COLO668 (cell line): ENCODE data around the gene CDC37.
"Not testable (repeated sequence)": the region's sequence is repeated elsewhere in the genome, so short reads cannot be mapped to it uniquely, and the experiment has no call there.

Experiments
- DNase-seq: peaks from one replicate; lab custom pipeline; 2025; ENCODE audit not compliant: unreplicated experiment; lab: John Stamatoyannopoulos, UW

CDC37 gene

DNA sequence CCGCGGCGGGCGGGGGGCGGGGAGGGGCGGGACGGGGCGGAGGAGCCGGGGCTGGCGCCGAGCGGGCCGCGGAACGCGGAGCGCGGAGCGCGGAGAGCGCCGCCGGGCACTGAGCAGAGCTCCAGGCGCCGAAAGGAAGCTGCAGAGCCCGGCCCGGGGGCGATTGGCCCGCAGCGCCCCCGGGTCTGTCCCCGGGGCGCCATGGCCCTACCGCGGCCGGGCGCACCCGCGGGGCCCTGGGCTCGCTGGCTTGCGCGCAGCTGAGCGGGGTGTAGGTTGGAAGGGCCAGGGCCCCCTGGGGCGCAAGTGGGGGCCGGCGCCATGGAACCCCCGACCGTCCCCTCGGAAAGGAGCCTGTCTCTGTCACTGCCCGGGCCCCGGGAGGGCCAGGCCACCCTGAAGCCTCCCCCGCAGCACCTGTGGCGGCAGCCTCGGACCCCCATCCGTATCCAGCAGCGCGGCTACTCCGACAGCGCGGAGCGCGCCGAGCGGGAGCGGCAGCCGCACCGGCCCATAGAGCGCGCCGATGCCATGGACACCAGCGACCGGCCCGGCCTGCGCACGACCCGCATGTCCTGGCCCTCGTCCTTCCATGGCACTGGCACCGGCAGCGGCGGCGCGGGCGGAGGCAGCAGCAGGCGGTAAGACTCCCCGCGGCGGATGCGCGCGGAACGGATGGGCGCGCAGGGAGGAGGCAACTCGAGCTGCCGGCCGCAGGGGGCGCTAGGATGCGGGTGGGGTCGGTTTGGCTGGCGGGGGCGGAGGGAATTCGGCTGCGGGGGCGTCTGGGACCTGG lies 17.3 kb upstream of the CDC37 start, which contains the start of gene PDE4A:
Gene PDE4A (plus strand): TSS at position 95 of the 796 bp plus-strand sequence. CDS start 227 bp downstream, at position 322.
- DNase-seq: peak; percentile 43

DNA sequence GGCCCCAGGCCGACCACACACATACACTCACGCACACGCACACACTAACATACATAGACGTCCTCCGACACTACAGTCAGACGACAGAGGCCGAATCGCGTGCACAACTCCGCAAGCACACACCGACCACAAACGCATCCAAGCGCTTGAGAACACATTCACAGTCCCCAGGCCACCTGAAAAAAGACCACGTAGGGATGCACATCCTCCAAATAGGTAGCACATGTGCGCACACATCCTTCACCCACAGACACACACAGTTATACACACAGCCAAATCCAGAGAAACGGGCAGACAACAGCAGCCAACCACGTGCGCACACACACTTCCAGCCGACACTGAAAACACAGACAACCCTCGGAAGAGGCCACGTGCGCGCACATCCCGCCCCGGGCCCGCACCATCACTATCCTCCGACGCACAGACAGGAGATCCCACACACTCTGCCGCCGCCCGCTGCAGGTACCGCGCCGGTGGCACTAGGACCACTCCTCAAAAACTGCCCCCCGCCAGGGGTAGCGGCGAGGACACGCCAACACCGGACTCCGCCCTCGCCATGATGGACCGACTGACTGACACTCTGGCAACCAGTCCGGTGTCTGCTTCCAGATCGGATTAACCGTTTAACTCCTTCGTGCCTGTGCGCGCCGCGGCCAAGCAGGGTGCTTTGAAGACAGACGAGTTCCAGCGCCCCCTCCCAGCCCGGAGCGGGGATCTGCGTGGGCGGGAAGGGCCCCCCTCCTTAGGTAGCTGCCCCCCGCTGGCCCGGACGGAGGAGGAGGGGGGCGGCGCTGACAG lies 16.5 kb upstream of the CDC37 start:
- DNase-seq: no peak

DNA sequence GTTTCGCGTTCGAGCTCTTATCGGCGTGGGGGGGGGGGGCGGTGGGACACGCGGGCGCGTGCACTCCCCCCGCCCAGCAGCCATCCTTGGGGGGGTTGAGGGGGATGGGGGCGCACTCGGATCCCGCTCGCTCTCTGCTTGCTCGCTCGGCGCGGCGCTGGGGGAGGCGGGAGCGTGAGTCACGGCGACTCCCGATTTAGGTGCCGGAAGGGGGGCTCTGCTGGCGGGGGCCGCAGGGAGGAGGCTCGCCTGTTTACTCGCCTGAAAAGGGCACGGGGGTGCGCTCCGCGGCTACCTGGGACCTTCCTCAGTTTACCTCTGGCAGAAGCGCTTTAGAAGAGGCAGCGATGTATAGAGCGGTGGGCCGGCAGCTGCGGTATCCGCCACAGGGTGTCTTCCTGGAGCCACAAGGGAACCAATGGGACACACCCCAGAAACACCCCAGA lies 15.9 kb upstream of the CDC37 start:
- no peak for DNase-seq

DNA sequence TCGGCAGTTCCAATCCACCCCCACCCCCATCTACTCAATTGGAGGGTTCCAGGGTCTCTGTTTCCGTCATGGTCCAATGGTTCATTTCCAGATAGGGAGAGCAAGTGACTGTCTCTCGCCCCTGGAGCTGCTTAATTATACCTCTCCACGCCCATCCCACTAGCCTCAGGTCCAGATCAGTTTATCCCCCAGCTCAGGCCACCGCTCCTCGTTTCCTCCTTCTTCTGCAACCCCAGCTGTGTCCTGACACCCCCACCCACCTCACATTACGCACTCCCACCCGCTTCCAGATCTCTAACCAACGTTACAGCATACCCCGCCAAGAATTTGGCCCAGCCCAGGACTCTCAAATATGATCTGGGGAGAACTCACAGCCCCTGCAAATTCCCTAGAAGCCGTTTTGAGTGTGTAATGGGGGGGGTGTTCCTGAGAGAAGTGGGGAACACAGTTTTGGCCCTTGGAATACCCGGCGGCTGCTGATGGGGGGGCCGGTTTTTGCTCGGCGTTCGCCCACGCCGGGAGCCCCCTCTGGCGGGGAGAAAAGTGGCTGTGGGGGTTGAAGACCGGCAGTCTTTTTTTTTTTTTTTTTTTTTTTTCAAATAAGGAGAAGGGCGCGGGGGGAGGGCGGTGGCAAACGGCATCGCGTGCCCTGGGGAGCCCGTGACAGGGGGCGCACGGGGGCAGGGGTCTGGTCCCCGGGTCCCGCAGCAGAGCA lies 15.3 kb upstream of the CDC37 start:
- no peak for DNase-seq

DNA sequence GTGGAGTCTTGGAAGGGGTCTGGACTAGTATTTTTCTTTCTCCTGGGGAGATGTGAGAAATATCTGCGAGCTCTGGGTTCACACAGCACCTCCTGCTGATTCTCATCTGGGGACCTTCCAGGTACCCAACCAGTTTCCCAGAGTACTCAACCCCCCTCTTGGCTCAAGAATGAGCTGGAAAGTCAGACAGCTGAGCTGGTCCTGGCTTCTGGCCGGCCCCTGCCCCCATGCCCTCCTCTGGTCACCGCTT lies 14.8 kb upstream of the CDC37 start:
- DNase-seq: no peak

DNA sequence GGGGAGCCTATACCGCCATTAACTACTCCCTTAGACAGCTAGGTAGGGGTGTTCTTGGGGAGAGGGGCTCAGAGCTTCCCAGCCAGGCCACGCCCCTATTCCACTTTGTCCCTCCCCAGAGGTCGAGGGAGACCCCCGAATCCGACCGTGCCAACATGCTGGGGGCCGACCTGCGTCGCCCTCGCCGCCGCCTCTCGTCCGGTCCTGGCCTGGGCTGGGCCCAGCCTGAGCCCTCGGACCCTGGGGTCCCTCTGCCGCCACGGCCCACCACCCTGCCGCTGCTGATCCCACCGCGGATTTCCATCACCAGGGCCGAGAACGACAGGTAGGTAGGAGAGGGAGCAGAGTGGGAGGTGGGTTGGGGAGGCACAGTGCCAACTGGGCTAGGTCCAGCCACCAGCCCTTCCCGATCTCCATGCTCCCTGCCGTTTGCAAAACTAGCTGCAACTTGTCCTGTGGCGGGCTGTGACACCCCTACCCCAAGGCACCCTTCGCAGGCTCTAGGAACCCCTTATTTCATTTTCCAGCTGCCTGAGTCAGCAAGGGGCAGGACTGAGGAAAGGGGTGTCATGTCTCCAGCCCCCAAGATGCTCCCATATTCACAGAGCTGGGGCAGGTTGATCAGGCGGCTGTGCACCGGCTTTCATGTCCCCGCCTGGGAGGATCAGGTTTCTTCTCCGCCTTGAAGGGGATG lies 14.3 kb upstream of the CDC37 start:
- no peak for DNase-seq

DNA sequence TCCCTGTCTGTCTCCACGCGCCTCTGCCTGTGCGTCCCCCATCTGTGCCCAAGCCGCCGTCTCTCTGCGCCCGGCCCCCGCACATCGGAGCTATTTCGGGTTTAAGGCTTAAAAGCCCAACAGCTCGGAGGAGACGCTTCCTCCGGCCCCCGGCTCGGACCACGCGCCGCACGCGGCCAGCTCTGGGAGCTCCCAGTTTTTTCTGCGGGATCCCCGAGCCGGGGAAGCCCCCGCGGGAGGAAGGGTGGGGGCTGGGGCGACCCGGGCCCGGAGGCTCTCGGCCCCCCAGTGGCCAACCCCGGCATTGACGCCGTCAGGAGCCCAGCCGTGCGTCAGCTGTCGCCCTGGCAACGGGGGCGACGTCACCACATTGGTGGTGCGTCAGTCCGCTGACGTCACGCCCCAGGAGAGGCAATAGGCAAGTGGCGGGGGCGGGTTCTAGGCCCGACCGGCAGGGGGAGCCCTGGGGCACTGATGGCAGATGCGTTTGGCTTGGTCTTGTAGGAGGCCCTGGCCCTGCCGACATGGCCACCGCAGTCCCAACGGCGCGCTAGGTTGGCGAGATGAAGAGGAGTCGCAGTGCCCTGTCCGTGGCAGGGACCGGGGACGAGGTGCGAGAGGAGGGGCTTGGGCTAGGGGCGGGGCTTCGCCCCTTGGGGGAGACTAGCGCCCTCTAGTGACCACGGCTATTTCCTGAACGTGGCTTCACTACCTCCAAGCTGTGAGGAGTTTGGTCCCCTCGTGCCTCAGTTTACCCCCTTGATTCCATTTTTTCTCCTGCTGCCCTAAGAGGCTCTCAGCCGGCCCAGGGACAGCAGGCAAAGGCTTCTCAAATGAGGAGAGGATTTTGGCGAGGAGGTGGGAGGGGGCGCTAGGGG lies 13.3 kb upstream of the CDC37 start:
- peak; percentile 90 for DNase-seq

DNA sequence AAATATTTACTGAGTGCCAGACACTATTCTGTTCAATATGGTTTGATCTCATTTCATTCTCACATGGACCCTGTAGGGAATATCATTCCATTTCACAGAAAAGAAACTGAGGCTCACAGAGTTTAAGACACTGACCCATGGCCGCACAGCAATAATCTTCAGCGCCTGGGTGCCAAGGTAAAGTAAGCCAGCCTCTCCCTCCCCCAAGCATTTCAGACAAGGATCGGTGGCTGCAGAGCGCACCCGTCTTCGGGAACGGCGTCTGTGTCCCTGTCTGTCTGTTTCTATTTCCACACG lies 12.7 kb upstream of the CDC37 start:
- DNase-seq: no peak

DNA sequence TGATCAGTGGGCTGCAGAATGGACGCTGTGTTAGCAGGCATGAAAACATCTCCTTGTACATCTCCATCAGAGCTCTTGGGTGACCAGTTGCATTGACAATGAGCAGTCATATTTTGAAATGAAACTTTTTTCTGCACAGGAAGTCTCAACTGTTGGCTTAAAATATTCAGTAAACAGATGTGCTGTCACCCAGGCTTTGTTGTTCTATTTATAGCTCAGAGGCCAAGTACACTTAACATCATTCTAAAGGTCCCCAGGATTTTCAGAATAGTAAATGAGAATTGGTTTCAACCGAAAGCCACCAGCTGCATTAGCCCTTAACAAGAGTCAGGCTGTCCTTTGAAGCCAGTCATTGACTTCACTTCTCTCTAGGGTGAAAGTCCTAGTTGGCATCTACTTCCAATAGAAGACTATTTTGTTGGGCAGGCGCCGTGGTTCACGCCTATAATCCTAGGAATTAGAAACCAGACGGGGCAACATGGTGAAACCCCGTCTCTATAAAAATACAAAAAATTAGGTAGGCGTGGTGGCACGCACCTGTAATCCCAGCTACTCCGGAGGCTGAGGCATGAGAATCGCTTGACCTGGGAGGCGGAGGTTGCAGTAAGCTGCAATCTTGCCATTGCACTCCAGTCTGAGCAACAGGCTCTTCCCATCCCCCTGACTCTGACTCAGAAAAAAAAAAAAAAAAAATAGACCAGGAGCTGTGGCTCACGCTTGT lies 9.1 kb upstream of the CDC37 start:
- no peak for DNase-seq

DNA sequence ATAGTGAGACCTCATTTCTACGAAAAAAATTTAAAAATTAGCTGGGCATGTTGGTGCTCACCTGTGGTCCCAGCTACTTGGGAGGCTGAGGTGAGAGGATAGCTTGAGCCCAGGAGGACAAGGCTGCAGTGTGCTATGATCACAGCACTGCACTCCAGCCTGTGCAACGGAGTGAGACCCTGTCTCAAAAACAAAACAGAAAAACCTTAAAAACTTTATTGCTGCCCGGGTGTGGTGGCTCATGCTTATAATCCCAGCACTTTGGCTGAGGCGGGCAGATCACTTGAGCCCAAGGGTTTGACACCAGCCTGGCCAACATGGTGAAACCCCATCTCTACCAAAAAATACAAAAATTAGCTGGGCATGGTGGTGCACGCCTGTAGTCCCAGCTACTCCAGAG lies 7.9 kb upstream of the CDC37 start:
- DNase-seq: not testable (repeated sequence)

DNA sequence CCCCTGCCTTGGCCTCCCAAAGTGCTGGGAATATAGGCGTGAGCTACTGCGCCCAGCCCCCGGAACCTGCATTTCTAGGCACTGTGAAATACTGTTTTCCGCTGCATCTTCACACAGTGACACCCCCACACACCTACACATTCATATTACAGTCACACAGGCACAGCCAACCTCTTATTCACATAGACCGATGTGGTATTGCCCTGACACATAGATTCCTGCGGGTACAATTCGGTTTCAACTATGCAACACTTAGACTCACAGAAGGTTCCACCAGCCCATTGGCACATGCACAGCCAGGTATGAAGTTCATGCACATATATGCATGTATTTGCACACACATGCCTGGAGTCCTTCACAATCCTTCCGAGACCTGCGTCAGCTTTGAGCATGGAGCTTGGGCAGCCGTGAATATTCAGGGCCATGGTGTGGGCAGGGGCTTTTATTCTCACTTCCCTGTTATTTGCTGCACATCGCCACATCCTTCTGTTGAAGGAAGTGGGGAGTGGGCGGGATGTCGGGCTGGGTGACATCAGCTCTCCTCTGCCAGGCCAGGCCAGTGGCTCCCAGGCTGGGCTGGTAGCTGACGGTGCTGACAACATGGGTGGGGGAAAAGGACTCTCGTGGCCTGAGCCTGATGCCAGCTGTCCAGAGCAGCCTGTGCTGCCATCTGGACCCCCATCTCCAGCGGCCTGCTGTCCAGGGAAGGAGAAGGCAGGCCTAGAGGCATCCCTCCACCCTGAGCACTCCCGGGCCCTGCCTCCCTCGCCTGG lies 5.4 kb upstream of the CDC37 start:
- DNase-seq: no peak

DNA sequence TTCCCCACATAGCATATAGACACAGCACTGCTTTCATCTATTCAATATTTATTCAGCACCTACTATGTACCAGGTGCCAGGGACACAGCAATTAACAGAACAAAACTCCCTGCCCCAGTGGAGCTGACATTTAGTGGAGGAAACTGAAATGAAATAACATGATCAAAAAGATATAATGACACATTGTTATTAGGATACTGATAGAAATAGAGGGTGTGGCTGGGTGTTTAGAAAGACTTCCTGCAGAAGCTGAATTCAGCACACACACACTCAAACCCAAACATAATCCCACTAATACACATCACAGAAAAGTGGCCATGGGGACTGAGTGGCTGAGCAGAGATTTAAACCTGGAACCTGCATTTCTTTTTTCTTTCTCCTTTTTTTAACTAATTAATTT lies 3.8 kb upstream of the CDC37 start:
- no peak for DNase-seq

DNA sequence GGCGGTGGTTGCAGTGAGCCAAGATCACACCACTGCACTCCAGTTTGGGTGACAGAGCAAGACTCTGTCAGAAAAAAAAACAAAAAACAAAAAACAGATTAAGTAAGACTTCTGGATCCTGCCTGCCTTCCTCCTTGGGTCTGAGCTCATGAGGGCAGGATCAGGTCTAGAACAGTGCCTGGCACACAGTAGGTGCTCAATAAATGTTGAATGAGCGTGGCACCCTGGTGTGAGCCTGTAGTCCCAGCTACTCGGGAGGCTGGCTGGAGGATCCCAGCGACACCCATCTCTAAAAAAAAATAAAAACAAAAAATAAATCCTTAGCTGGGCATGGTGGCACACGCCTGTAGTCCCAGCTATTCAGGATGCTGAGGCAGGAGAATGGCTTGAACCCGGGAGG lies 2.8 kb upstream of the CDC37 start:
- DNase-seq: no peak

DNA sequence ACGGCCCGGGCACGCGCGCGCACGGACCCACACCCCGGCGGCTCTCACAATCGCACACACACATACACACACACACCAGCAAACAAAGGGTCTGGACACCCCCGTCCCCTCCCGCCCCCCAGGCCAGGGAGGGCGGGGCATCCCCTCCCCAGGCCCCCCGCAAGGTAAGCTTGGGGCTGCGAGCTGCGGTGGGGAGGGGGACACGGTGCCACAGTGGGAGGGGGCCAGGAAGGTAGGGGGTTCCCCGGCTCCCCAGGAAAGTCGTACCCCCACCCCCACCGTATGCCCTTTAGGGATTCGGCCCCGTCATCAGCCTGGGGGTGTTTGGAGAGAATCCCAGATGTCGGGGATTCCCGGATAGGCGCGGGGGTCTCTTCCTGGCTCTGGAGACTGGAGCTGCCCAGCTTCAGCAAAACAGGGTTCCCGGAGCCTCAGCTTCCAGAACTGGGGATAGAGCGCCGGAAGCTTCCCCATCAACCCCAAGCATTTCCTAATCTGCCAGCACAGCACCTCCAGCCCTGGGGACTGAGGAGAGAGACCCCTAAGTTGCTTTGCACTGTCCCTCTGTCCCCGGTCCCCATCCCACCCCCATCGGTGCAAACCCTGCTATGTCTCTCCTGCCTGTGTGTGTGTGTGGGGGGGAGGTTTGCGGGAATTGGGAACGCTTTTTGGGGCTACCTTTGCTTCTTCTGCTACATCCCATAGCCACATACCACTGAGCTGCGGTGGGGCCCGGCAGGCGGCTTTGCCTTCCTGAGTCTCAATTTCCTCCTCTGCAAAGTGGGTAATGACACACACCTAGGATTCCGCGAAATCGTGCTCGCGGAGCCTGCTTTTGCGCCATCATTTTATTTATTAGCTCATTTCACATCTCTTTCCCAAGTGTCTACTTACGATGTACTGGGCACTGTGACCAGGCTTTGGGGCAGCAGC lies 1.8 kb upstream of the CDC37 start:
- DNase-seq: no peak

DNA sequence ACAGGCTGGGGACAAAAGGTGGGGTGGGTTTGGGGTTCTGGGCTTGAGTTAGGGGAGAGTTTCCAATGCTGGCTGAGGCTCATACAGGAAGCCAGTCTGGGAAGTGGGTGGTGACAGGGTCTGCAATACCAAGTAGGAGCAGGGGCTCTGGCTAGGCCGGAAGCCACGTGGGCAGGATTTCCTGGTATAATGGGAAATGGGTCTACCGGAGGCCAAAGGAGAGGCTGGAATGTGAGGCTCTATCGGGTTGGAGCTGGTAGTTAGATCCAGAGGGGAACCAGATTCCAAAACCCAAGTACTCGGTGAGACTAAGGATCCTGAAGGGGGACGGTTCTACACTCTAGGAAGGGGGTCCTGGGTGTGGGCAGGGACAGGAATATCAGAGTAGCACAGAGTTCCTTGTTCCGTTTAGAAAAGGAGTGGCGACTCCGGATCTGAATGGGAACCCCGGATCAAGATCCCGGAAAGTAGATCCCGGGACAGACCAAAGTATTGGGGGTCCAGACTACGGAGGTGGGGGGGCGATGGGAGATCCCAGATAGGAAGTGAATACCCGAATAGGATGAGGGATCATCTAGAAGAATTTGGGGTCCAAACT lies 802 bp downstream of the CDC37 start:
- peak; percentile 40 for DNase-seq

DNA sequence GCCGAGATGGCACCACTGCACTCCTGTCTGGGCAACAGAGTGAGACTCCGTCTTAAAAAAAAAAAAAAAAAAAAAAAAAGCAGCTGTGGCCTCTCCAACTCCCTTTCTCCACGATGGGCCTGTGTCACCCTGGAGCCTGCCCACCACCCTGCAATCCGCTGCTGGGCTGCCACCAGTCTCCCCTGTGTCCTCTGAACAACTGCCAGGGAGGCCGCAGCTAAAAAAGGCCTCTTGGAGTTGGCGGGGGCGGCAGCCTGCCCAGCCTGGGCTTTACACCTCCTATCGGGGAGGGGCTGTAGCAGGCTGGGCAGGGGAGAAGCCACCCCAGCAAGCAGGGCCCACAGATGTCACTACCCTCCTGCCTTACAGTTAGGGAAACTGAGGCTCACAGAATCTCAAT lies 3.5 kb downstream of the CDC37 start:
- no peak for DNase-seq

DNA sequence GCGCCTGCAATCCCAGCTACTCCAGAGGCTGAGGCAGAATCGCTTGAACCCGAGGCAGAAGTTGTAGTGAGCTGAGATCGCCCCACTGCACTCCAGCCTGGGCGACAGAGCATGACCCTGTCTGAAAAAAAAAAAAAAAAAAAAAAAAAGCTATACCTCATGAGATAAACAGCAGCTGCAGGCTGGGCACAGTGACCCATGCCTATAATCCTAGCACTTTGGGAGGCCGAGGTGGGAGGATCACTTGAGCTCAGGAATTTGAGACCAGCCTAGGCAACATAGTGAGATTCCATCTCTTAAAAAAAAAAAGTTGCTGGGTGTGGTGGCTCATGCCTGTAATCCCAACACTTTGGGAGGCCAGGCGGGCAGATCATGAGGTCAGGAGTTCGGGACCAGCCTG lies 4.0 kb downstream of the CDC37 start:
- not testable (repeated sequence) for DNase-seq

DNA sequence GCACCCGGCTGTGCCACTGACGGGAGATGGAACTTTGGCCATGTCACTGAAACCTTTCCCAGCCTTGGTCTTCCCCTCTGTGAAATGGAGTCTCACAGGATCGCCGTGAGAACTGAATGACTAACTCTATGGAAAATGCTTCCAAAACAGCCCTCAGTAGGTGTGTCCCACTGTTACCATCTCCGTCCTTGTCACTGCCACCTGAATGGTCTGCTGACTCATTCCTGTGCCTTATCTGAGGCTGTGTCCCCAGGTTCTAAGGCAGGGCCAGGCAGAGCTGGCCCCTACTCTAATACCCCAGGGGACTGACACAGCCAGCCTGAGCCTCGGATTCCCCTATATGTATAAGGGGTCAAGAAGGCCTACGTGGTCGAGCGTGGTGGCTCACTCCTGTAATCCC lies 4.5 kb downstream of the CDC37 start:
- no peak for DNase-seq
